Measurements from ENCODE around the gene CILP.
A peak's percentile ranks its signal among the peaks of the same experiment; 100 is the strongest.
"Not testable (repeated sequence)": the region's sequence is repeated elsewhere in the genome, so short reads cannot be mapped to it uniquely, and the experiment has no call there.

CILP gene

GRCh38 chr15:65197337-65197645 lies 14.0 kb downstream of the CILP start:
- no peaks in the 10 kb centered on the region for H3K27me3 ChIP-seq (replicated peaks; ENCODE audit: control insufficient read depth, insufficient read depth, low read length, poor library complexity, severe bottlenecking)
- no peak for DNase-seq
- no peaks in the 10 kb centered on the region for H3K4me1 ChIP-seq (ENCODE audit: control insufficient read depth, insufficient read depth, low read length, poor library complexity, severe bottlenecking)
- H3K36me3 ChIP-seq (ENCODE audit: control insufficient read depth, insufficient read depth, low read length): no peaks in the 10 kb centered on the region
- no peak overlapping the region for H3K4me3 ChIP-seq (ENCODE audit: insufficient read depth, low read depth, low read length, poor library complexity, severe bottlenecking)
- no peaks in the 10 kb centered on the region for H3K9me3 ChIP-seq (ENCODE audit: control insufficient read depth, low read length)
- no peak overlapping the region for H3K27ac ChIP-seq (ENCODE audit: insufficient read depth, low read length, poor library complexity, severe bottlenecking)

GRCh38 chr15:65196637-65197336 lies 14.5 kb downstream of the CILP start:
- Histone ChIP-seq H3K36me3 (ENCODE audit: control insufficient read depth, insufficient read depth, low read length) (no peaks in the 10 kb centered on the region), H3K27me3 (replicated peaks; ENCODE audit: control insufficient read depth, insufficient read depth, low read length, poor library complexity, severe bottlenecking) (no peaks in the 10 kb centered on the region), H3K4me3 (ENCODE audit: insufficient read depth, low read depth, low read length, poor library complexity, severe bottlenecking) (no peak overlapping the region), H3K4me1 (ENCODE audit: control insufficient read depth, insufficient read depth, low read length, poor library complexity, severe bottlenecking) (no peaks in the 10 kb centered on the region), H3K27ac (ENCODE audit: insufficient read depth, low read length, poor library complexity, severe bottlenecking) (no peak overlapping the region), H3K9me3 (ENCODE audit: control insufficient read depth, low read length) (no peaks in the 10 kb centered on the region)
- DNase-seq: no peak

- no peak for DNase-seq
- Histone ChIP-seq H3K4me3 (ENCODE audit: insufficient read depth, low read depth, low read length, poor library complexity, severe bottlenecking) (no peak overlapping the region), H3K9me3 (ENCODE audit: control insufficient read depth, low read length) (no peaks in the 10 kb centered on the region)
These were observed 15.7 kb downstream of the CILP start for GRCh38 chr15:65195548-65195923.

GRCh38 chr15:65194826-65195547 lies 16.3 kb downstream of the CILP start:
- DNase-seq: no peak
- Histone ChIP-seq H3K4me1 (ENCODE audit: control insufficient read depth, insufficient read depth, low read length, poor library complexity, severe bottlenecking) (no peaks in the 10 kb centered on the region), H3K27ac (ENCODE audit: insufficient read depth, low read length, poor library complexity, severe bottlenecking) (no peak overlapping the region), H3K36me3 (ENCODE audit: control insufficient read depth, insufficient read depth, low read length) (no peaks in the 10 kb centered on the region), H3K9me3 (ENCODE audit: control insufficient read depth, low read length) (no peaks in the 10 kb centered on the region), H3K4me3 (ENCODE audit: insufficient read depth, low read depth, low read length, poor library complexity, severe bottlenecking) (no peak overlapping the region), H3K27me3 (replicated peaks; ENCODE audit: control insufficient read depth, insufficient read depth, low read length, poor library complexity, severe bottlenecking) (no peaks in the 10 kb centered on the region)

More at GRCh38 chr15:65195548-65195923, 15.7 kb downstream of the CILP start:
- H3K4me1 ChIP-seq (ENCODE audit: control insufficient read depth, insufficient read depth, low read length, poor library complexity, severe bottlenecking): no peaks in the 10 kb centered on the region
- no peak overlapping the region for H3K27ac ChIP-seq (ENCODE audit: insufficient read depth, low read length, poor library complexity, severe bottlenecking)
- no peaks in the 10 kb centered on the region for H3K36me3 ChIP-seq (ENCODE audit: control insufficient read depth, insufficient read depth, low read length)
- no peaks in the 10 kb centered on the region for H3K27me3 ChIP-seq (replicated peaks; ENCODE audit: control insufficient read depth, insufficient read depth, low read length, poor library complexity, severe bottlenecking)

- no peak overlapping the region for H3K4me3 ChIP-seq (ENCODE audit: insufficient read depth, low read depth, low read length, poor library complexity, severe bottlenecking)
- no peaks in the 10 kb centered on the region for H3K36me3 ChIP-seq (ENCODE audit: control insufficient read depth, insufficient read depth, low read length)
- DNase-seq: no peak
- H3K4me1 ChIP-seq (ENCODE audit: control insufficient read depth, insufficient read depth, low read length, poor library complexity, severe bottlenecking): no peaks in the 10 kb centered on the region
- no peak overlapping the region for H3K27ac ChIP-seq (ENCODE audit: insufficient read depth, low read length, poor library complexity, severe bottlenecking)
- no peaks in the 10 kb centered on the region for H3K27me3 ChIP-seq (replicated peaks; ENCODE audit: control insufficient read depth, insufficient read depth, low read length, poor library complexity, severe bottlenecking)
- no peaks in the 10 kb centered on the region for H3K9me3 ChIP-seq (ENCODE audit: control insufficient read depth, low read length)
These were observed 19.3 kb downstream of the CILP start for GRCh38 chr15:65192016-65192415.

GRCh38 chr15:65189102-65189740 lies 22.1 kb downstream of the CILP start:
- Histone ChIP-seq H3K4me1 (ENCODE audit: control insufficient read depth, insufficient read depth, low read length, poor library complexity, severe bottlenecking) (no peaks in the 10 kb centered on the region), H3K36me3 (ENCODE audit: control insufficient read depth, insufficient read depth, low read length) (no peaks in the 10 kb centered on the region), H3K27ac (ENCODE audit: insufficient read depth, low read length, poor library complexity, severe bottlenecking) (no peak overlapping the region), H3K4me3 (ENCODE audit: insufficient read depth, low read depth, low read length, poor library complexity, severe bottlenecking) (no peak overlapping the region), H3K27me3 (replicated peaks; ENCODE audit: control insufficient read depth, insufficient read depth, low read length, poor library complexity, severe bottlenecking) (no peaks in the 10 kb centered on the region), H3K9me3 (ENCODE audit: control insufficient read depth, low read length) (no peaks in the 10 kb centered on the region)
- no peak for DNase-seq

GRCh38 chr15:65188472-65188871 lies 22.8 kb downstream of the CILP start:
- not testable (repeated sequence) for H3K27me3 ChIP-seq (replicated peaks; ENCODE audit: control insufficient read depth, insufficient read depth, low read length, poor library complexity, severe bottlenecking); H3K36me3 ChIP-seq (ENCODE audit: control insufficient read depth, insufficient read depth, low read length); H3K4me3 ChIP-seq (ENCODE audit: insufficient read depth, low read depth, low read length, poor library complexity, severe bottlenecking); H3K9me3 ChIP-seq (ENCODE audit: control insufficient read depth, low read length); DNase-seq; H3K4me1 ChIP-seq (ENCODE audit: control insufficient read depth, insufficient read depth, low read length, poor library complexity, severe bottlenecking); H3K27ac ChIP-seq (ENCODE audit: insufficient read depth, low read length, poor library complexity, severe bottlenecking)

- Histone ChIP-seq H3K9me3 (ENCODE audit: control insufficient read depth, low read length) (no peaks in the 10 kb centered on the region), H3K4me1 (ENCODE audit: control insufficient read depth, insufficient read depth, low read length, poor library complexity, severe bottlenecking) (peaks cover 7% of the 10 kb centered on the region), H3K36me3 (ENCODE audit: control insufficient read depth, insufficient read depth, low read length) (no peaks in the 10 kb centered on the region), H3K4me3 (ENCODE audit: insufficient read depth, low read depth, low read length, poor library complexity, severe bottlenecking) (peak within 1 kb of the TSS; percentile 86), H3K27me3 (replicated peaks; ENCODE audit: control insufficient read depth, insufficient read depth, low read length, poor library complexity, severe bottlenecking) (no peaks in the 10 kb centered on the region), H3K27ac (ENCODE audit: insufficient read depth, low read length, poor library complexity, severe bottlenecking) (peak within 1 kb of the TSS; percentile 85)
- peak; percentile 86 to 89 (median 89) for DNase-seq
These were observed 26.2 kb downstream of the CILP start, which contains the start of gene CLPX for GRCh38 chr15:65184868-65185717. Gene CLPX (minus strand): TSS chr15:65185342. CDS start chr15:65185153, 189 bp downstream.

GRCh38 chr15:65184305-65184867 lies 26.9 kb downstream of the CILP start:
- Histone ChIP-seq H3K4me1 (ENCODE audit: control insufficient read depth, insufficient read depth, low read length, poor library complexity, severe bottlenecking) (peaks cover 7% of the 10 kb centered on the region), H3K27ac (ENCODE audit: insufficient read depth, low read length, poor library complexity, severe bottlenecking) (peak overlapping the region; percentile 85), H3K4me3 (ENCODE audit: insufficient read depth, low read depth, low read length, poor library complexity, severe bottlenecking) (peak overlapping the region; percentile 86), H3K9me3 (ENCODE audit: control insufficient read depth, low read length) (no peaks in the 10 kb centered on the region), H3K36me3 (ENCODE audit: control insufficient read depth, insufficient read depth, low read length) (peaks cover 7% of the 10 kb centered on the region), H3K27me3 (replicated peaks; ENCODE audit: control insufficient read depth, insufficient read depth, low read length, poor library complexity, severe bottlenecking) (no peaks in the 10 kb centered on the region)
- peak in 1 of 3 donors; percentile 5 for DNase-seq

Data from effector memory CD4-positive, alpha-beta T cell (primary cell).